HEK293T (cell line): ENCODE data around the gene SAMD8.
A peak's percentile ranks its signal among the peaks of the same experiment; 100 is the strongest.
"Not testable (repeated sequence)": the region's sequence is repeated elsewhere in the genome, so short reads cannot be mapped to it uniquely, and the experiment has no call there.

Experiments
- CTCF ChIA-PET: fragments of 350-600 bp; formaldehyde crosslinking; extraction: SDS; loops from one replicate; lab custom pipeline; 2021; ENCODE audit warnings: antibody characterized with exemption, inconsistent platforms; lab: Yijun Ruan, JAX
- POLR2A ChIA-PET: fragments of 350-600 bp; formaldehyde crosslinking; extraction: SDS; loops from one replicate; lab custom pipeline; 2020; ENCODE audit warnings: antibody characterized with exemption, inconsistent platforms; lab: Yijun Ruan, JAX
- DNase-seq: peaks from one replicate; pipeline ENCODE4 v3.0.0; 2012; ENCODE audit warnings: mixed read lengths; ENCODE audit errors: extremely low spot score
- ARNT ChIP-seq: fragments of 450-650 bp; IDR thresholded peaks from 2 replicates; pipeline ENCODE4 v1.6.1; 2017; ENCODE audit warnings: mild to moderate bottlenecking
- BHLHE40 ChIP-seq: fragments of 450-650 bp; IDR thresholded peaks from 2 replicates; pipeline ENCODE4 v1.6.1; 2016; ENCODE audit warnings: mild to moderate bottlenecking, moderate library complexity, borderline replicate concordance
- CTBP1 ChIP-seq: fragments of 450-650 bp; IDR thresholded peaks from 2 replicates; pipeline ENCODE4 v1.6.1; 2016; ENCODE audit warnings: borderline replicate concordance
- ELF4 ChIP-seq: fragments of 450-650 bp; IDR thresholded peaks from 2 replicates; pipeline ENCODE4 v1.6.1; 2017; ENCODE audit warnings: antibody characterized with exemption
- FOXA1 ChIP-seq: fragments of 450-650 bp; IDR thresholded peaks from 2 replicates; pipeline ENCODE4 v1.6.1; 2016; ENCODE audit warnings: mild to moderate bottlenecking
- FOXK2 ChIP-seq: fragments of 450-650 bp; IDR thresholded peaks from 2 replicates; pipeline ENCODE4 v1.6.1; 2016; ENCODE audit warnings: mild to moderate bottlenecking
- FOXM1 ChIP-seq: fragments of 450-650 bp; IDR thresholded peaks from 2 replicates; pipeline ENCODE4 v1.6.1; 2017; ENCODE audit warnings: mild to moderate bottlenecking, borderline replicate concordance
- HDGF ChIP-seq: fragments of 450-650 bp; IDR thresholded peaks from 2 replicates; pipeline ENCODE4 v1.6.1; 2017; ENCODE audit warnings: antibody characterized with exemption, borderline replicate concordance
- L3MBTL2 ChIP-seq: fragments of 450-650 bp; conservative IDR thresholded peaks from 2 replicates; pipeline ENCODE4 v1.6.1; 2016; ENCODE audit warnings: mild to moderate bottlenecking
- LEF1 ChIP-seq: fragments of 450-650 bp; IDR thresholded peaks from 2 replicates; pipeline ENCODE4 v1.6.1; 2017; ENCODE audit warnings: mild to moderate bottlenecking, borderline replicate concordance
- NFRKB ChIP-seq: fragments of 450-650 bp; IDR thresholded peaks from 2 replicates; pipeline ENCODE4 v1.6.1; 2016; ENCODE audit warnings: mild to moderate bottlenecking, moderate library complexity
- PKNOX1 ChIP-seq: fragments of 450-650 bp; IDR thresholded peaks from 2 replicates; pipeline ENCODE4 v1.6.1; 2016
- SP1 ChIP-seq: fragments of 450-650 bp; IDR thresholded peaks from 2 replicates; pipeline ENCODE4 v1.6.1; 2017
- SUZ12 ChIP-seq: fragments of 450-650 bp; IDR thresholded peaks from 2 replicates; pipeline ENCODE4 v1.6.1; 2016; ENCODE audit warnings: mild to moderate bottlenecking
- TARDBP ChIP-seq: fragments of 450-650 bp; IDR thresholded peaks from 2 replicates; pipeline ENCODE4 v1.6.1; 2016
- ZNF384 ChIP-seq: fragments of 450-650 bp; IDR thresholded peaks from 2 replicates; pipeline ENCODE4 v1.6.1; 2016

The SAMD8 gene

DNA sequence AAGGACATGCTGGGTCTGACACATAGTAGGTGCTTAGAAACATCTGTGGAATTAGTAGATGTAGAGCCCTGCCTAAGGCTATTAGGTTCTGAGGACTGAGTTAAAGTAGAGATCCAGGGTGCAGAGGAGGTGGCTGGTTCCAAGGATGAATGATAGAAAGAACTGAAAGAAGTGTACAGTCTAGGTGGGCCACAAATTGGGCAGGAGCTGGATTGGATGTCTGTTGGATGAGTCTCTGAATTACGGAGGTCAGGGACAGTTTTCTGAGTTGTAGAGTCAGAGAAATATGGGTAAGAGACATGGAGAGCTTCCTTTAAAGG, 2.0 kb upstream of the SAMD8 start:
- TF ChIP-seq TARDBP (no peak), NFRKB (no peak), L3MBTL2 (no peak), ELF4 (no peak), FOXA1 (no peak), ZNF384 (no peak), FOXK2 (no peak), HDGF (no peak), BHLHE40 (no peak), PKNOX1 (no peak), SP1 (no peak), LEF1 (no peak), ARNT (no peak), CTBP1 (no peak), SUZ12 (no peak), FOXM1 (no peak)
- ChIA-PET CTCF (interaction anchor here (0.6 to 1.7 kb wide), 5 partner anchors 18 to 851 kb away, joined by 3 to 6 read pairs (median 3); partner anchors contain the start of gene COMTD1), POLR2A (no interaction called here)
- DNase-seq: no peak

GRCh38 chr10:75110006-75110632, 1.3 kb upstream of the SAMD8 start:
- ChIA-PET POLR2A (no interaction called here), CTCF (interaction anchor here (0.6 to 1.7 kb wide), 6 partner anchors 45 to 1459 kb away, joined by 3 to 11 read pairs (median 3); partner anchors contain the start of gene COMTD1)
- TF ChIP-seq HDGF (no peak), FOXK2 (no peak), BHLHE40 (no peak), NFRKB (no peak), LEF1 (no peak), FOXA1 (no peak), ELF4 (no peak), TARDBP (no peak), PKNOX1 (no peak), ARNT (no peak), SP1 (no peak), ZNF384 (no peak), SUZ12 (no peak)

GRCh38 chr10:75111907-75112679, 637 bp downstream of the SAMD8 start:
- peak; percentile 60 for DNase-seq
- POLR2A ChIA-PET: interaction anchor here (1.0 to 1.8 kb wide), 6 partner anchors 9 to 694 kb away, joined by 3 to 16 read pairs (median 6); partner anchors contain the start of gene COMTD1
- CTCF ChIA-PET: interaction anchor here (1.0 to 1.5 kb wide), 2 partner anchors 76 to 122 kb away, joined by 3 read pairs; no protein-coding TSS in a partner anchor
- TF ChIP-seq PKNOX1 (0 out of 2 replicates have a peak, but pooled peaks have one; percentile 18), L3MBTL2 (no peak)

More at GRCh38 chr10:75110006-75110632, 1.3 kb upstream of the SAMD8 start:
- no peak for DNase-seq

- ChIA-PET CTCF (no interaction called here), POLR2A (no interaction called here)
- no peak for DNase-seq
- TF ChIP-seq SUZ12 (no peak), HDGF (no peak), LEF1 (no peak), SP1 (no peak), L3MBTL2 (no peak), ELF4 (no peak), FOXM1 (no peak), ARNT (no peak), FOXA1 (no peak), CTBP1 (no peak), TARDBP (no peak), ZNF384 (no peak), BHLHE40 (no peak), NFRKB (no peak), PKNOX1 (no peak), FOXK2 (no peak)
Observed at GRCh38 chr10:75115137-75115536, 3.7 kb downstream of the SAMD8 start.

- DNase-seq, POLR2A ChIA-PET: not testable (repeated sequence)
- CTCF ChIA-PET: interaction anchor here (0.8 kb wide), 1 partner anchor 22 kb away, joined by 3 read pairs; no protein-coding TSS in a partner anchor
Observed at GRCh38 chr10:75116941-75117775, 5.7 kb downstream of the SAMD8 start.
